AG04450 (cell line): ENCODE results near the gene CPA3. TPM values are rescaled to one million over a fixed set of nuclear protein-coding genes. Genes with fewer than 3 reads are reported as not detected.
A peak's percentile ranks its signal among the peaks of the same experiment; 100 is the strongest.

Source experiments
- CTCF ChIA-PET: fragments of 300-600, 350-600 bp; formaldehyde crosslinking; extraction: SDS; loops from one replicate; lab custom pipeline; 2022; ENCODE audit warnings: antibody characterized with exemption, inconsistent platforms; lab: Charles Lee
- POLR2A ChIA-PET: fragments of 350-600 bp; formaldehyde crosslinking; extraction: SDS; loops from one replicate; lab custom pipeline; 2021; ENCODE audit warnings: antibody characterized with exemption, inconsistent platforms; lab: Yijun Ruan, JAX
- DNase-seq: peaks from one replicate; pipeline ENCODE4 v3.0.0-alpha.2; 2011; ENCODE audit warnings: low read depth, low spot score
- H3K27ac ChIP-seq: one replicate; pipeline ENCODE4 v1.5.1; 2012; ENCODE audit warnings: low read depth, low read length, control low read depth
- H3K27me3 ChIP-seq: one replicate; pipeline ENCODE4 v1.6.0; 2012; ENCODE audit warnings: low read length; ENCODE audit not compliant: control insufficient read depth, insufficient read depth
- H3K4me3 ChIP-seq: 2 replicates; pipeline ENCODE4 v1.5.1; 2011; ENCODE audit warnings: mild to moderate bottlenecking, low read depth, low read length, control low read depth
- H3K9me3 ChIP-seq: 2 replicates; pipeline ENCODE4 v1.5.1; 2012; ENCODE audit warnings: low read length; ENCODE audit not compliant: control insufficient read depth, insufficient read depth
- polyA plus RNA-seq: library from polyadenylated mRNA; depleted of rRNA; stranded (reverse); fragments of >200 nt; gene quantifications from 2 replicates; pipeline ENCODE4 v1.2.3, GENCODE V29; 2011; rRNA removed
- TF ChIP-seq, protein P1 (sequence below): IDR thresholded peaks from 2 replicates; pipeline ENCODE4 v1.5.1; 2011; ENCODE audit warnings: low read depth, low read length, control low read depth, inconsistent platforms

CPA3 gene
- polyA plus RNA-seq, 1 experiment: not detected

DNA sequence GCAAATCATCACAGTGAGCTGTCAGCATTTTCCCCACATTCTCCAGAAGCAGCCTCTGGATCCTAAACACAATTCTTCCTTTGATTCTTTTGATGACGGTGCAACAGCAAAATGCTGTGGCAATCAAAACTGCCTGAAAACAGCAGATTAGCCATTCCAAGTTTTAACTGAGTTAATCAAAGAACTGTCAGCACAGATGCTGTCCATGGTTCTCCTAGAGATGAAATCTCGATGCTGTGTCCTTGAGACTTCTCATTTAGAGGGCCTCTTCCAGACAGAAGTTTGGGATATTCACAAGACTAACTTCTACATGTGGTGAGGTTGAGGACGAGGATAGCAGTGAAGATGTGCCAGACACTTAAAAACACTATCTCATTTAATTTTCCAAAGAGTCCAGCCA, 75.9 kb downstream of the CPA3 start:
- ChIA-PET POLR2A (no interaction called here), CTCF (interaction anchor here (1.6 to 11.5 kb wide), 2 partner anchors 77 to 561 kb away, joined by 7 to 238 read pairs; partner anchors contain the start of gene CPA3)

DNA sequence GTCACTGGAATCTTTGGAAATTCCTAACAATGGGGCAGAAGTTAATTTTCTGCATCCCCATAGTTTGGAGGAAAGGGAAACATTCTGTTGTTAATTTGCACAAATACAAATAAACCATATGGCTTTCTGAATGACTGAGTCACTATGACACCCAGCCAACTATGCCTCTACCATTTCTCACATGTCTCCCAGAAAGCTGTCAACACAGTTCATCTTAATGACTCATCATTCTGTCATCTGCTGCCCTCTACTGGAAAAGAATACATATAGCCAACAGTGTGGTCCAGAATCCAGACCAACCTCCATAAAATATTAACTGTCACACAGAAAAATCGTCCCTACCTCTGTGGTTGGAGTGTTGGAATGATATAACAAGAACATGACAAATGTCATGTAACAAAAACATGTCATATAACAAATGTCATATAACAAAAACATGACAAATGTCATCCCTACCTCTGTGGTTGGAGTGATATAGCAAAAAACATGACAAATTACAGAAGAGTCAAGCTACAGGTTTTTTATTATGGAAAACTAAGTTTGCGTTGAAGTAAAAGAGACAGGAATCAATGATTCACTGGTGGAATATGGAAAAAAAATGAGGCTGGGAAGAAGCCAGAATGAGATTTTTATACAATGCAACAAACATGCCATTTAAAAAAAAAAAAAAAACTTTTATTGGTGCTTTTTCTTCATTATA, 78.6 kb downstream of the CPA3 start:
- peak; percentile 41 for DNase-seq
- no peak overlapping the region for H3K4me3 ChIP-seq
- TF ChIP-seq, protein P1, sequence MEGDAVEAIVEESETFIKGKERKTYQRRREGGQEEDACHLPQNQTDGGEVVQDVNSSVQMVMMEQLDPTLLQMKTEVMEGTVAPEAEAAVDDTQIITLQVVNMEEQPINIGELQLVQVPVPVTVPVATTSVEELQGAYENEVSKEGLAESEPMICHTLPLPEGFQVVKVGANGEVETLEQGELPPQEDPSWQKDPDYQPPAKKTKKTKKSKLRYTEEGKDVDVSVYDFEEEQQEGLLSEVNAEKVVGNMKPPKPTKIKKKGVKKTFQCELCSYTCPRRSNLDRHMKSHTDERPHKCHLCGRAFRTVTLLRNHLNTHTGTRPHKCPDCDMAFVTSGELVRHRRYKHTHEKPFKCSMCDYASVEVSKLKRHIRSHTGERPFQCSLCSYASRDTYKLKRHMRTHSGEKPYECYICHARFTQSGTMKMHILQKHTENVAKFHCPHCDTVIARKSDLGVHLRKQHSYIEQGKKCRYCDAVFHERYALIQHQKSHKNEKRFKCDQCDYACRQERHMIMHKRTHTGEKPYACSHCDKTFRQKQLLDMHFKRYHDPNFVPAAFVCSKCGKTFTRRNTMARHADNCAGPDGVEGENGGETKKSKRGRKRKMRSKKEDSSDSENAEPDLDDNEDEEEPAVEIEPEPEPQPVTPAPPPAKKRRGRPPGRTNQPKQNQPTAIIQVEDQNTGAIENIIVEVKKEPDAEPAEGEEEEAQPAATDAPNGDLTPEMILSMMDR: peak; percentile 78
- ChIA-PET CTCF (interaction anchor here (0.6 to 11.5 kb wide), 13 partner anchors 10 to 1823 kb away, joined by 3 to 238 read pairs (median 4); partner anchors contain the start of gene CPA3), POLR2A (no interaction called here)
- no peak overlapping the region for H3K27ac ChIP-seq
- no peaks in the 10 kb centered on the region for H3K27me3 ChIP-seq
- H3K9me3 ChIP-seq: no peaks in the 10 kb centered on the region

More for the DNA sequence above, 75.9 kb downstream of the CPA3 start:
- no peak for DNase-seq
- TF ChIP-seq, protein P1: no peak
- H3K4me3 ChIP-seq: no peak overlapping the region
- no peaks in the 10 kb centered on the region for H3K27me3 ChIP-seq
- no peaks in the 10 kb centered on the region for H3K9me3 ChIP-seq
- no peak overlapping the region for H3K27ac ChIP-seq

DNA sequence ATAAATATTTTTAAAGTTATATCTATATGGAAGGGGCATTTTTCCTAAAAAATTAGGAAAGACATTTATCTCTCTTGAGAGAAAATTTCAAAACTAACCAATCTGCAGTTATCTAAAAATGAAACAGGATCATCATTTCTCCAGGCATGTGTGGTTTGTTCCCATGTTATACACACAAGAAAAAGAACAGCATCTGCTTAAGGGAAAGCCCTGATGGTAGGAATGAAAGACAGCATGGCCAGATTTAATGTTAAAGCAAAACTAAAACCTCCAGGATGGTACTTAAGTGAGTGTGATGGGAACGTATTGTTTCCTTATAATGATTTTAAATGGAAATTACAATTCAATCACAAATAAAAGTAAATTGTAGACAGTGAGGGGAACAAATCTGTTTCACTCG, 80.0 kb downstream of the CPA3 start:
- H3K9me3 ChIP-seq: no peaks in the 10 kb centered on the region
- POLR2A ChIA-PET: no interaction called here
- no peak for DNase-seq
- H3K27me3 ChIP-seq: no peaks in the 10 kb centered on the region
- CTCF ChIA-PET: interaction anchor here (0.6 to 11.5 kb wide), 6 partner anchors 10 to 565 kb away, joined by 3 to 238 read pairs (median 7); partner anchors contain the start of gene CPA3
- no peak overlapping the region for H3K4me3 ChIP-seq
- H3K27ac ChIP-seq: no peak overlapping the region
- TF ChIP-seq, protein P1: no peak

Other genes with a start within 250 kb of the CPA3 start
- 0.20 and 0.35 TPM in 2 replicates for gene AGTR1, start 167.4 kb upstream of the CPA3 start, polyA plus RNA-seq
- not detected in 2 replicates for gene CPB1, start 37.5 kb upstream of the CPA3 start, polyA plus RNA-seq
- gene GYG1, start 126.2 kb downstream of the CPA3 start, polyA plus RNA-seq: 70.0 and 75.2 TPM in 2 replicates
- 20.9 and 30.5 TPM in 2 replicates for gene HLTF, start 221.2 kb downstream of the CPA3 start, polyA plus RNA-seq